ENCODE results near the gene EGFR.

Gene EGFR

DNA sequence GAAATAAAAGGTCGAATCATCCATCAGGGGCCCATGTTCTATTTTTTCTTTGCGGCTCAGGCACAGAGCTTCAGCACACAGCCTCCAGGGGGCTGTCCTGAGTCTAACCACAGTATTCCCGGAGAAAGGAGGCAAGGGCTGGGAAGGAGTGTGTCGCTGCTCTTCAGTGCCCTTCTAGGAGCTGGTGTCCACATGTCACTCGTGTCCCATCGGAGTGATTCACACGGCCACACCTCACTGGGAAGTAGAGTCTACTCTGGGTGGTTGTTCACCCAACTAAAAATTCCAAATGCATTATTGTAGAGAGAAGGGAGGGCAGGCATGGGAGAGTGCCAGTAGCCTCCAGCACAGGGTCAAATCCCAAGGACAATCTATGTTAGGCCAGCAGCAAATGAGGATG lies 231.5 kb downstream of the EGFR start:
- DNase-seq (ENCODE audit: low spot score): peak; percentile 65

- DNase-seq (ENCODE audit: low spot score): no peak
These were observed 232.5 kb downstream of the EGFR start for GRCh38 chr7:55251313-55251712.

DNA sequence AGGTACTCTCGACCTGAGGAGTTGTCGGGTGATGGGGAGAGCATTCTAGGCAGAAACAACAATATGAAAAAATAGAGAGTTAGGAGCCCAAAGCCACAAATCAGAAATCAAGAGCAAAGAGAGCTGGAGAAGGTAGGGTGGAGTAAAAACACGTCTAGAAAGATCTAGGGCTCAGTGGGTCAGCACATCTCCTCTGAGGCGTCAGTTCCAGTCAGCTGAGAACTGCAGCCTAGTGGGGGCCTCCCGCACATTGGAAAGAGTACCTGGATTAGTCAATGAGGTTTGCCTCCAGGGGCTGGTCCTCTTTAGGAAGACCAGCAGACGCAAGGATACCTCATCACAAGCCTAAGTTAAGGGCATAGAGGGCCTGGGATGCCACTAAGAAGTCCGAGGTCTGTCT lies 233.1 kb downstream of the EGFR start:
- no peak for DNase-seq (ENCODE audit: low spot score)

DNA sequence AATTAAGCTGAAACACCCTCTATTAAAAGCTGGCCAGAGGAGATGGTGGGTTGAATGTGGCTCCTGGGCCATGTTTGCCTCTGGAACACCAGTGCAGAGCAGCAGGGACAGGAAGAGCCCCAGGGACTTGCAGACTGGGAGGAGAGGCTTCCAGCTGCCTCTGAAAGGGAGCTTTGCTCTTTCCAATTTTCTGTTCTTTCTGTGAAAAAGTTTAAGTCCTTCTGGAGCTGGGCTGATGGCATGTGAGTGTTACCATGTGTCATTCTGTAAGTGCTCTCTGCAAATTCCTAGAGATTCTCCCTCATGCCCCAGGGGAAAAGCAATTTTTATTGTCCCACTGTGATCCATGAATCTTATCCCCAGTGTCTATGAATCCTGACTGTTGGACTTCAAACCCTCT lies 233.6 kb downstream of the EGFR start:
- DNase-seq (ENCODE audit: low spot score): no peak

DNA sequence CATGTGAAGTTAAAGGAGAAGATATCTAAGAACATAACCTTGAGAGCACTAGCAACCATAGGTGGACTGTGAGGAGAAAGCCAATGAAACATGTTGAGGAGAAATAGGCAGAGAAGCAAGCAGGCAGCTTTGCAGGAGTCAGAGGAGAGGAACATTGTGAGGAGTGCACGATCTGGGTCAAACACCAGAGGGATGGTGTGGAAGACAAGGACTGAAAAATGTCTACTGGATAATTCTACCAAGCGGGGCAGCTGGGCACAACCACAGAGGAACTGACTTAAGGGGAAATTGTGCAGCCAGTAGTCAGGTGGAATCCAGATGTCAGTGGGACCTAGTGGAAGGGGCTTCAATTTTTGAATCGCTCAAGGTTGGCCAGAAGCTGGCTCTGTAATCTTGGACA lies 234.4 kb downstream of the EGFR start:
- no peak for DNase-seq (ENCODE audit: low spot score)

DNA sequence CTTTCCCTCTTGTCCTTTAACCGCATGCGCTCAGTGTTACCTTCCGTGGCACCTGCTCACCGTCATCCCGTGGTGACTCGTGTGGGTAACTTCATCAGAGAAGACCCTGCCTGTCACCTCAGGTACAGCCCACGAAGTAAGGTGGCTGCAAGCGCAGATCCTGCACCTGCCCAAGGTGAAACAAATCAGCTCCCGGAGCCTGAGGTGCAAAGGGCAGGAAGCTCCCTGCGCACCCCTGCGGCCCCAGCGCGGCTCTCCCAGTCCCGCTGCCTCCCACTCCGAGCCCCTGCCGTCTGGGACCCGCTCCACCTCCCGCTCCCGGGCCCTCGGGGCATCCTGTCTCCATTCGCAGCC lies 235.4 kb downstream of the EGFR start:
- DNase-seq (ENCODE audit: low spot score): peak; percentile 46

GRCh38 chr7:55254596-55255495 lies 236.0 kb downstream of the EGFR start:
- peak; percentile 94 for DNase-seq (ENCODE audit: low spot score)

DNA sequence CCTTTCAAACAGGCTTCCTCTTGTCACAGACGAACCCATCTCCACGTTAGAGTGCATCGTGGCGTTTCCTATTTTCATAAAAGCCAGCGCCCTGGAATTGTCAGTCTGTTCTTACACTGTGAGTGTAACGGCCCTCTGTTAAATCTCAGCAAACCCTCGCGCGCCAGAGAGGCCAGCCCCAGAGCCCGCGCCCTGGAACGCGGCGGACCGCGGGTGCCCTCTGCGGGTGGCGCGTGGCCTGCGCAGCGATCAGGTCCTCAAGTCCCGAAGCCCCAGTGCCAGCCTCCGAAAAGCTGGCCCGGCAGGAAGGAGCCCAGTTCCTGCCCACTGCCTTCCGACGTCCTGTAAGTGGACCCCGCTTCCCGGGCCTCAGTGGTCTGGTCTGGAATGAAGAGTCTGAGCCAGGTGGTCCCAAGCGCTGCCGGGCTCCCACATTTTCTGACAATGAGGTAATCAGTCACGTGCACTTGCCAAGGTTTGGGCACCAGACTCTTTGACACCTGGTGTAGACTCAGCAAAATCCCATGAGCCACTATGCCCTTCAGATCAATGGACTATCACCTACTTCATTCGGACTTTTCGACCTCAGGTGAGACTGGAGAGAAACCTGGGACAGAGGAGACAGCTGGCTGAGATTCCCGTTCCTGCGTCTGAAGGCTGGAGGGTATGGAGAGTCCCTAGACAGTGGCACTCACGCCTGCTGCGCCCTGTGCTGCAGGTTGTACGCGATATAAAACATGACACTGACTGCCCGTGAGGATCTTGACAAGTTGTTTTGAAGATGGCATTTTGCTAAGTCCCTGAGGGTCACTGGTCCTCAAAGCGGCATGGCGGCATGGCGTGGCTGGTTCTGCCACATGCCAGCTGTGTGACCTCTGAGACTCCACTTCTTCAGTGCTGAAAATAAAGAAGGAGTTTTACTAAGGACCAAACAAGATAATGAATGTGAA lies 237.0 kb downstream of the EGFR start:
- peak; percentile 91 for DNase-seq (ENCODE audit: low spot score)

DNA sequence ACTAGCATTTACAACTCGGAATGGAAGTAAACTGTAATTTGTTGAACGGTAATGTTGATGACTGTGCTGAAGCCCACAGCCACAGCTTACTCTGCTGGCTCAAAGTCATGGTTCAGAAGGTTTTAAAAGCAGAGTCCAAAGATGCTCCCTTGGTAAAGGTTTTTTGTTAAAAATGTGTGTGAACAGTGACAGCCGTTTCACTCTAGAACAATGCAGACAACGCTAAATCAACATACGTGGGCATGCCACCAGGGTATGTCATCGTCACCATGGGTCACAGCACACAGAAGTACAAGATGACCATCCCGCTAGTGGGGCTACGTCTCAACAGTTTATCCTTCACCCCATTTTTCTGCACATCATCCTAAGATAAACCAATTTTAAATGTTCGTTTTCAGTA lies 239.8 kb downstream of the EGFR start:
- DNase-seq (ENCODE audit: low spot score): no peak

- no peak for DNase-seq (ENCODE audit: low spot score)
These were observed 241.4 kb downstream of the EGFR start for GRCh38 chr7:55260171-55260570.

GRCh38 chr7:55260676-55261385 lies 242.0 kb downstream of the EGFR start:
- DNase-seq (ENCODE audit: low spot score): no peak
